ENCODE data around the gene ARMC6. TPM values are rescaled to one million over a fixed set of nuclear protein-coding genes. Genes with fewer than 3 reads are reported as not detected.
A peak's percentile ranks its signal among the peaks of the same experiment; 100 is the strongest.

The ARMC6 gene
- total RNA-seq, 2 experiments from 2014 or later, result 63.9 to 104 TPM

DNA sequence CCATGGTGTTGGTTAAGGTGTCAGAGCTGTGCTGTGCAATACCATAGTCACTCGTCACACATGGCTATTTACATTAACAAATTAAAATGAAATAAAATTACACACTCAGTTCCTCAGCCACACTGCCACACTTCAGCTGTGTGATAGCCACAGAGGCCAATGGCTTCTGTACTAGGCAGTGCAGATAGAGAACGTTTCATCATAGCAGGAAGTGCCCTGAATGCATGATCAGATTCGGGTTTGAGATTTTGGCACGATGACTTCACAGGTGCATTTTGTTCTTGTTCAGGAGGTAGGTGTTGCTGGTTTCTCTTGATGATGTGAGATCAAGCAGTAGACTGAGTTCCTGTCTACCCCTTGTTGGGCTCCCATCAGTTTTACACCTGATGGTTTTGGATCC, 6.5 kb downstream of the ARMC6 start:
- CTCF ChIA-PET (ENCODE audit: unreplicated experiment), result no interaction called here

GRCh38 chr19:19040417-19040816, 7.0 kb downstream of the ARMC6 start:
- Histone ChIP-seq H3K9me3 (ENCODE audit: low read length) (peaks cover 8% of the 10 kb centered on the region; the same call in 1 of the 2 replicates), H3K4me3 (ENCODE audit: low read depth, low read length, poor library complexity, severe bottlenecking) (no peak overlapping the region), H2AFZ (ENCODE audit: low read length) (no peak overlapping the region), H3K79me2 (ENCODE audit: insufficient read depth, low read depth, low read length) (peaks cover 73% of the 10 kb centered on the region), H3K4me1 (ENCODE audit: insufficient read depth, low read length, poor library complexity, severe bottlenecking) (peaks cover 23% of the 10 kb centered on the region), H3K4me2 (ENCODE audit: low read length) (peak overlapping the region; percentile 31), H3K27ac (ENCODE audit: low read depth, low read length, poor library complexity, severe bottlenecking) (peak overlapping the region; percentile 72), H3K36me3 (ENCODE audit: insufficient read depth, low read length) (peaks cover 83% of the 10 kb centered on the region), H3K9me2 (ENCODE audit: insufficient read depth, low read length) (no peaks in the 10 kb centered on the region), H4K20me1 (ENCODE audit: insufficient read depth, low read length) (peaks cover 4% of the 10 kb centered on the region; the same call in 1 of the 2 replicates)
- TF ChIP-seq CTCF (conservative IDR thresholded peaks at IDR 0.05; ENCODE audit: low read length) (no peak), EZH2phosphoT487 (IDR thresholded peaks at IDR 0.05; ENCODE audit: borderline replicate concordance, low read depth, low read length) (no peak)
- DNase-seq (ENCODE audit: low spot score), result no peak
- no TSS peak for BruUV-seq (replicated peaks)
- intact Hi-C loops (cut with micrococcal nuclease; ENCODE audit: unreplicated experiment), result no loop called here
- ChIA-PET CTCF (ENCODE audit: unreplicated experiment) (no interaction called here), POLR2A (interaction anchor here (0.6 kb wide), 1 partner anchor 494 kb away, joined by 3 read pairs; no protein-coding TSS in a partner anchor)

More for the DNA sequence above, 6.5 kb downstream of the ARMC6 start:
- Histone ChIP-seq H3K9me3 (ENCODE audit: low read length) (peaks cover 8% of the 10 kb centered on the region; the same call in 1 of the 2 replicates), H3K4me3 (ENCODE audit: low read depth, low read length, poor library complexity, severe bottlenecking) (no peak overlapping the region), H3K79me2 (ENCODE audit: insufficient read depth, low read depth, low read length) (peaks cover 78% of the 10 kb centered on the region), H3K36me3 (ENCODE audit: insufficient read depth, low read length) (peaks cover 82% of the 10 kb centered on the region), H2AFZ (ENCODE audit: low read length) (no peak overlapping the region), H4K20me1 (ENCODE audit: insufficient read depth, low read length) (peaks cover 4% of the 10 kb centered on the region; the same call in 1 of the 2 replicates), H3K4me2 (ENCODE audit: low read length) (peak overlapping the region; percentile 31), H3K27ac (ENCODE audit: low read depth, low read length, poor library complexity, severe bottlenecking) (peak overlapping the region; percentile 72), H3K9me2 (ENCODE audit: insufficient read depth, low read length) (no peaks in the 10 kb centered on the region), H3K4me1 (ENCODE audit: insufficient read depth, low read length, poor library complexity, severe bottlenecking) (peaks cover 28% of the 10 kb centered on the region)
- POLR2A ChIA-PET, result no interaction called here
- DNase-seq (ENCODE audit: low spot score), result peak; percentile 80
- TF ChIP-seq CTCF (conservative IDR thresholded peaks at IDR 0.05; ENCODE audit: low read length) (no peak), EZH2phosphoT487 (IDR thresholded peaks at IDR 0.05; ENCODE audit: borderline replicate concordance, low read depth, low read length) (no peak)
- no TSS peak for BruUV-seq (replicated peaks)
- intact Hi-C loops (cut with micrococcal nuclease; ENCODE audit: unreplicated experiment), result no loop called here

DNA sequence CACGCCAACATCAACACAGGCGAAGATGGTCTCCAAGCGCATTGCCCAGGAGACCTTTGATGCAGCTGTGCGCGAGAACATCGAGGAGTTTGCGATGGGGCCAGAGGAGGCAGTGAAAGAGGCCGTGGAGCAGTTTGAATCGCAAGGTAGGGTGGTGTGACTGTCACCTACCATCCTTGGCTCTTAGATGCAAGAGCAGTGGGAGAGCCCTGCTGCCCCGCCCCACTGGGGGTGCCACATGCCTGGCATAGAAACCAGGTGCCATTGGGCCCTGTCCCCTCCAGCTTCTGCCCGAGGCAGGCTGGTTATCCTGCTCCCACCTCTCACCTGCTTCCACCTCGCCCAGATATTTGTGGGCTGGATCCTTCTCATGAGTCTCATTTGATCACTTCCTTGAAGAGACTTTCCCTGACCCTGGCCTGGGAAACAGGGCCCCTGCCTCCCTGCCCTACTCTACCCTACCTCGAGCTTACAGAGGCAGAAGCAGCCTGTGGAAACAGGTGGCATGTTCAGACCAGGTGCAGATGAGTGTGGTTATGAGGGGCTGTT, 9.4 kb downstream of the ARMC6 start:
- Histone ChIP-seq H3K4me1 (ENCODE audit: insufficient read depth, low read length, poor library complexity, severe bottlenecking) (peaks cover 21% of the 10 kb centered on the region), H3K4me2 (ENCODE audit: low read length) (no peak overlapping the region), H4K20me1 (ENCODE audit: insufficient read depth, low read length) (peaks cover 4% of the 10 kb centered on the region; the same call in 1 of the 2 replicates), H3K9me3 (ENCODE audit: low read length) (peaks cover 2% of the 10 kb centered on the region; the same call in 1 of the 2 replicates), H3K27ac (ENCODE audit: low read depth, low read length, poor library complexity, severe bottlenecking) (no peak overlapping the region), H3K36me3 (ENCODE audit: insufficient read depth, low read length) (peaks cover 78% of the 10 kb centered on the region), H3K9me2 (ENCODE audit: insufficient read depth, low read length) (no peaks in the 10 kb centered on the region), H2AFZ (ENCODE audit: low read length) (no peak overlapping the region), H3K79me2 (ENCODE audit: insufficient read depth, low read depth, low read length) (peaks cover 49% of the 10 kb centered on the region), H3K4me3 (ENCODE audit: low read depth, low read length, poor library complexity, severe bottlenecking) (no peak overlapping the region)
- POLR2A ChIA-PET, result no interaction called here
- no peak for TF ChIP-seq CTCF (conservative IDR thresholded peaks at IDR 0.05; ENCODE audit: low read length)
- no peak for TF ChIP-seq EZH2phosphoT487 (IDR thresholded peaks at IDR 0.05; ENCODE audit: borderline replicate concordance, low read depth, low read length)
- intact Hi-C loops (cut with micrococcal nuclease; ENCODE audit: unreplicated experiment), result no loop called here
- CTCF ChIA-PET (ENCODE audit: unreplicated experiment), result interaction anchor here (0.6 kb wide), 1 partner anchor 1633 kb away, joined by 3 read pairs; no protein-coding TSS in a partner anchor
- BruUV-seq (replicated peaks), result no TSS peak
- DNase-seq (ENCODE audit: low spot score), result no peak

Measured in OCI-LY7 (cell line).